ENCODE results near the gene ATAD1.

DNA sequence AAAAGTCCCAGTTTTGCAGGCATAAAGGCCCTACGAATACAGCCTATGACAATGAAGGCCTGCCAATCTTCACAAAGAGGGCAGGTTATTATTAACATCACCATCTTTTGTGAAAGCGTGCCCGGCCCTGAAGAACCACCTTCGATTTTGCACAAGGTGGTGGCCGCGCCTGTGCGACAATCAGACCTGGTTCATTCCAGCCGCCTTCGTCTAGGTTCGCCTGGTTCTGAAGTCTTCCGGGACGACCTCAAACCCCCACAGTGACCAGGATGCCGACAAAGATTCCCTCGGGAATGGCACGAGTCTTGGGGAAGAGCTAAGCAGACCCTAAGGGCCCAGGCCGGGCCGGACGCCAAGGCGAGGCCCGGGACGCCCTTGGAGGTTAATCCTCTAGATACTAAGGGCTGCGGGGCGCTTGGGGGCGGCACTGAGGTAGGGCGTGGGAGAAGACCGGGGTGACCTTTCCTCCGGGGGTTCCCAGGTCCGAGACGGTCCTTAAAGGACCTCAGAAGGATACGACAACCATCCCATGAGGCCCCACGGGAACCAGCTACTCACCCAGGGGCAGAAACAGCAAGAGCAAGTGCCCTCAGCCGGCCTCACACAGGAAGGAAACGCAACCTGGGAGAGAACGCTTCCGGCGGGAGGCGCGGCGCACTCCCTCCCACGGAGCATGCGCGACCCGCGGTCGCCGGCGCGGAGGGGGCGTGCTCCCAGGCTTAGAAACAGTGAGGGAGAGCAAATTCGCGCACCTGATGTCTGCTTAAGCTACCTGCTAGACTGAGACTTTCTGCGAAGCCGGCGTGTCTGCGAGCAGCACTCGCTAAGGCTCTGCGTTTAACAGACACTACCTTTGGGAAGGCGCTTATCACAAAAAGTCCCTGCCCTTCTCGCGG lies at the start of gene ATAD1:
- TF ChIP-seq, protein P1, sequence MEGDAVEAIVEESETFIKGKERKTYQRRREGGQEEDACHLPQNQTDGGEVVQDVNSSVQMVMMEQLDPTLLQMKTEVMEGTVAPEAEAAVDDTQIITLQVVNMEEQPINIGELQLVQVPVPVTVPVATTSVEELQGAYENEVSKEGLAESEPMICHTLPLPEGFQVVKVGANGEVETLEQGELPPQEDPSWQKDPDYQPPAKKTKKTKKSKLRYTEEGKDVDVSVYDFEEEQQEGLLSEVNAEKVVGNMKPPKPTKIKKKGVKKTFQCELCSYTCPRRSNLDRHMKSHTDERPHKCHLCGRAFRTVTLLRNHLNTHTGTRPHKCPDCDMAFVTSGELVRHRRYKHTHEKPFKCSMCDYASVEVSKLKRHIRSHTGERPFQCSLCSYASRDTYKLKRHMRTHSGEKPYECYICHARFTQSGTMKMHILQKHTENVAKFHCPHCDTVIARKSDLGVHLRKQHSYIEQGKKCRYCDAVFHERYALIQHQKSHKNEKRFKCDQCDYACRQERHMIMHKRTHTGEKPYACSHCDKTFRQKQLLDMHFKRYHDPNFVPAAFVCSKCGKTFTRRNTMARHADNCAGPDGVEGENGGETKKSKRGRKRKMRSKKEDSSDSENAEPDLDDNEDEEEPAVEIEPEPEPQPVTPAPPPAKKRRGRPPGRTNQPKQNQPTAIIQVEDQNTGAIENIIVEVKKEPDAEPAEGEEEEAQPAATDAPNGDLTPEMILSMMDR (IDR thresholded peaks at IDR 0.05), result no peak
- no peak for TF ChIP-seq EP300 (IDR thresholded peaks at IDR 0.05)

Measured in sigmoid colon (tissue), 4 donors.